Right kidney (tissue), 1 donor: ENCODE measurements around the gene RAP1GDS1.
"Not testable (repeated sequence)": the region's sequence is repeated elsewhere in the genome, so short reads cannot be mapped to it uniquely, and the experiment has no call there.

ENCODE experiments used
- DNase-seq: peaks from one replicate; pipeline ENCODE4 v3.0.0-alpha.2; 2016

RAP1GDS1 gene

GRCh38 chr4:98433691-98434090 lies 172.5 kb downstream of the RAP1GDS1 start:
- no peak for DNase-seq

- no peak for DNase-seq
These were observed 173.6 kb downstream of the RAP1GDS1 start for GRCh38 chr4:98434816-98435215.

GRCh38 chr4:98444371-98444770 lies 183.2 kb downstream of the RAP1GDS1 start:
- no peak for DNase-seq

GRCh38 chr4:98446499-98447375 lies 185.6 kb downstream of the RAP1GDS1 start:
- DNase-seq, result no peak

- DNase-seq, result no peak
These were observed 186.5 kb downstream of the RAP1GDS1 start for GRCh38 chr4:98447648-98448047.

- DNase-seq, result no peak
These were observed 187.7 kb downstream of the RAP1GDS1 start for GRCh38 chr4:98448908-98449307.

- no peak for DNase-seq
These were observed 190.9 kb downstream of the RAP1GDS1 start for GRCh38 chr4:98452091-98452490.

GRCh38 chr4:98457422-98457821 lies 196.2 kb downstream of the RAP1GDS1 start:
- DNase-seq, result not testable (repeated sequence)

- DNase-seq, result not testable (repeated sequence)
These were observed 200.1 kb downstream of the RAP1GDS1 start for GRCh38 chr4:98461121-98461865.

GRCh38 chr4:98462487-98462886 lies 201.3 kb downstream of the RAP1GDS1 start:
- no peak for DNase-seq

- DNase-seq, result peak; percentile 24
These were observed 205.8 kb downstream of the RAP1GDS1 start for GRCh38 chr4:98466868-98467599.

- peak; percentile 77 for DNase-seq
These were observed 206.5 kb downstream of the RAP1GDS1 start for GRCh38 chr4:98467627-98468072.

GRCh38 chr4:98468709-98469108 lies 207.5 kb downstream of the RAP1GDS1 start:
- DNase-seq, result peak; percentile 17

GRCh38 chr4:98469771-98470170 lies 208.6 kb downstream of the RAP1GDS1 start:
- no peak for DNase-seq

GRCh38 chr4:98470366-98470765 lies 209.2 kb downstream of the RAP1GDS1 start:
- DNase-seq, result no peak

- DNase-seq, result no peak
These were observed 209.6 kb downstream of the RAP1GDS1 start for GRCh38 chr4:98470831-98471230.

GRCh38 chr4:98473046-98473445 lies 211.9 kb downstream of the RAP1GDS1 start:
- DNase-seq, result no peak

GRCh38 chr4:98474408-98474844 lies 213.2 kb downstream of the RAP1GDS1 start:
- no peak for DNase-seq

GRCh38 chr4:98476891-98477290 lies 215.7 kb downstream of the RAP1GDS1 start:
- DNase-seq, result no peak

GRCh38 chr4:98479590-98479989 lies 218.4 kb downstream of the RAP1GDS1 start:
- not testable (repeated sequence) for DNase-seq

GRCh38 chr4:98480535-98480934 lies 219.4 kb downstream of the RAP1GDS1 start:
- DNase-seq, result no peak

- no peak for DNase-seq
These were observed 220.0 kb downstream of the RAP1GDS1 start for GRCh38 chr4:98481167-98481566.

- DNase-seq, result no peak
These were observed 221.3 kb downstream of the RAP1GDS1 start for GRCh38 chr4:98482503-98482846.
